Esophagus (tissue), 2 donors: ENCODE measurements around the gene VSIR. TPM values are rescaled to one million over a fixed set of nuclear protein-coding genes. Genes with fewer than 3 reads are reported as not detected.

Experiments
- H3K27ac ChIP-seq, 2 donors: one replicate each; pipeline ENCODE4 v1.5.1; 2013; ENCODE audit warnings: low read depth in 2 of 2, mild to moderate bottlenecking in 2 of 2, inconsistent platforms in 1 of 2, low read length in 1 of 2, moderate library complexity in 1 of 2
- H3K27me3 ChIP-seq, 2 donors: one replicate each; pipeline ENCODE4 v1.6.1; 2013; ENCODE audit warnings: low read length in 2 of 2, control low read depth in 1 of 2, mild to moderate bottlenecking in 1 of 2; ENCODE audit not compliant: insufficient read depth in 2 of 2, control insufficient read depth in 1 of 2
- H3K36me3 ChIP-seq, 2 donors: one replicate each; pipeline ENCODE4 v1.6.1; 2013; ENCODE audit warnings: low read length in 1 of 2; ENCODE audit not compliant: control insufficient read depth in 2 of 2, insufficient read depth in 2 of 2
- H3K4me1 ChIP-seq, 2 donors: one replicate each; pipeline ENCODE4 v1.6.1; 2013; ENCODE audit warnings: low read length in 1 of 2; ENCODE audit not compliant: control insufficient read depth in 2 of 2, insufficient read depth in 2 of 2
- H3K4me3 ChIP-seq, 2 donors: one replicate each; pipeline ENCODE4 v1.5.1; 2013; ENCODE audit warnings: low read length in 2 of 2, mild to moderate bottlenecking in 2 of 2, low read depth in 1 of 2, moderate library complexity in 1 of 2
- H3K9me3 ChIP-seq, 2 donors: one replicate each; pipeline ENCODE4 v1.6.1; 2013; ENCODE audit warnings: mild to moderate bottlenecking in 2 of 2, low read depth in 1 of 2, low read length in 1 of 2, moderate library complexity in 1 of 2; ENCODE audit not compliant: control insufficient read depth in 2 of 2, insufficient read depth in 1 of 2
- WGBS, 2 donors: extraction: QIAGEN DNeasy Blood & Tissue Kit; methylation state at CpG; one replicate each; pipeline ENCODE4 v1.1.7; 2013; 5-methylcytosine and 5-hydroxymethylcytosine counted together
- polyA plus RNA-seq, 2 donors: library from polyadenylated mRNA; stranded (reverse); fragments of 200-250 nt; gene quantifications; one replicate each; pipeline ENCODE4 v1.2.3, GENCODE V29; 2013
- donor health status: healthy with polysubstance abuse.
- donor health status: Bipolar disorder and iron deficiency.

The VSIR gene
- polyA plus RNA-seq, 2 donors = 26.6 to 41.9 TPM

GRCh38 chr10:71736570-71736952 lies 36.8 kb downstream of the VSIR start:
- Histone ChIP-seq H3K9me3 (no peaks in the 10 kb centered on the region), H3K4me1 (peaks cover 11 to 57% of the 10 kb centered on the region in 2 donors), H3K27ac (peak overlapping the region; percentile 85 to 86), H3K27me3 (no peaks in the 10 kb centered on the region), H3K36me3 (no peaks in the 10 kb centered on the region), H3K4me3 (no peak overlapping the region)
- WGBS, 2 donors = 75 to 77% methylated on average over 2 of the region's 2 CpGs

GRCh38 chr10:71735709-71736569 lies 37.4 kb downstream of the VSIR start:
- H3K4me3 ChIP-seq = no peak overlapping the region
- 80 to 87% methylated on average over 16 of the region's 16 CpGs for WGBS, 2 donors
- H3K4me1 ChIP-seq = peaks cover 11 to 55% of the 10 kb centered on the region in 2 donors
- no peaks in the 10 kb centered on the region for H3K36me3 ChIP-seq
- H3K27ac ChIP-seq = peak overlapping the region; percentile 85 to 86
- no peaks in the 10 kb centered on the region for H3K9me3 ChIP-seq
- H3K27me3 ChIP-seq = no peaks in the 10 kb centered on the region

- H3K27me3 ChIP-seq = no peaks in the 10 kb centered on the region
- peaks cover 6 to 50% of the 10 kb centered on the region in 2 donors for H3K4me1 ChIP-seq
- H3K4me3 ChIP-seq = no peak overlapping the region
- H3K36me3 ChIP-seq = no peaks in the 10 kb centered on the region
- H3K9me3 ChIP-seq = no peaks in the 10 kb centered on the region
- 85 to 86% methylated on average over 5 of the region's 5 CpGs for WGBS, 2 donors
- no peak overlapping the region for H3K27ac ChIP-seq
Measured at GRCh38 chr10:71734797-71735196, 38.5 kb downstream of the VSIR start.

- 87 to 94% methylated on average over 12 of the region's 12 CpGs for WGBS, 2 donors
Measured at GRCh38 chr10:71731791-71732190, 41.5 kb downstream of the VSIR start.

GRCh38 chr10:71729161-71729636 lies 44.1 kb downstream of the VSIR start:
- peak overlapping the region; percentile 90 to 94 for H3K27ac ChIP-seq
- H3K4me3 ChIP-seq = no peak overlapping the region
- 33 to 42% methylated on average over 10 of the region's 10 CpGs for WGBS, 2 donors
- H3K27me3 ChIP-seq = no peaks in the 10 kb centered on the region
- no peaks in the 10 kb centered on the region for H3K9me3 ChIP-seq
- H3K36me3 ChIP-seq = no peaks in the 10 kb centered on the region
- H3K4me1 ChIP-seq = peaks cover 5 to 24% of the 10 kb centered on the region in 2 donors

More at GRCh38 chr10:71731791-71732190, 41.5 kb downstream of the VSIR start:
- H3K9me3 ChIP-seq = no peaks in the 10 kb centered on the region
- no peaks in the 10 kb centered on the region for H3K36me3 ChIP-seq
- H3K4me1 ChIP-seq = peaks cover 5 to 45% of the 10 kb centered on the region in 2 donors
- H3K27ac ChIP-seq = no peak overlapping the region
- H3K4me3 ChIP-seq = no peak overlapping the region
- no peaks in the 10 kb centered on the region for H3K27me3 ChIP-seq

GRCh38 chr10:71727738-71728737 lies 45.3 kb downstream of the VSIR start:
- Histone ChIP-seq H3K4me1 (peaks cover 5 to 26% of the 10 kb centered on the region in 2 donors), H3K27me3 (no peaks in the 10 kb centered on the region), H3K9me3 (no peaks in the 10 kb centered on the region), H3K36me3 (no peaks in the 10 kb centered on the region), H3K27ac (peak overlapping the region; percentile 90 to 94), H3K4me3 (no peak overlapping the region)
- 11 to 21% methylated on average over 8 of the region's 8 CpGs for WGBS, 2 donors

DNA sequence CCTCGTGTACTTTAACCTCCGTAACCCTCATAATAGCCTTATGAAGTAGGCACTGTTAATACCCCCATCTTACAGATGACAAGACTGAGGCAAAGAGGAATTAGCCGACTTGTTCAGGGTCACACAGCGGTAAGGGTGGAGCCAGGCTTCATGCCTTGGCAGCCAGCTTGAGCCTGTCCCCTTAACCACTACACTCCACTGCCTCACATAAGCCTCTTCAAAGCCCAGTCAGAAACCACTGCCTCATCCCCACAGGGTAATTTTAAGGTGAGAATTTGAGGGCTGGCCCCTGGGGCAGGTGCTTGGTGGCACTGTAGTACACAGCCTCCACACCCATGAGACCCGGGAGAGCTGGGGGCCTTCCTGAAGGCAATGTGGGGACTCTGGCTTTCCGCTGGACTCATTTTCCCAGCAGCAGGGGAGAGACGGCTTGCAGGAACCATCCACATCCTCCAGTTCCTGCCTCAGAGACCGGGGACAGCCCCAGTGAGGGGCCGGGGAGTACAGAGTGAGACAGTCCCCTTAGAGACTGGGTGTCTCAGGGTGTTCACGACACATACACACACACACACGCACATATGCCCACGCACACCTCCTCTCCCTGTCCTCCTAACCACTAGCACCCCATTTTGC lies 46.1 kb downstream of the VSIR start:
- Histone ChIP-seq H3K27ac (peak overlapping the region; percentile 90 to 94), H3K4me1 (peaks cover 5 to 26% of the 10 kb centered on the region in 2 donors), H3K4me3 (no peak overlapping the region), H3K27me3 (no peaks in the 10 kb centered on the region), H3K36me3 (no peaks in the 10 kb centered on the region), H3K9me3 (no peaks in the 10 kb centered on the region)
- 48 to 58% methylated on average over 11 to 12 of the region's 12 CpGs for WGBS, 2 donors

DNA sequence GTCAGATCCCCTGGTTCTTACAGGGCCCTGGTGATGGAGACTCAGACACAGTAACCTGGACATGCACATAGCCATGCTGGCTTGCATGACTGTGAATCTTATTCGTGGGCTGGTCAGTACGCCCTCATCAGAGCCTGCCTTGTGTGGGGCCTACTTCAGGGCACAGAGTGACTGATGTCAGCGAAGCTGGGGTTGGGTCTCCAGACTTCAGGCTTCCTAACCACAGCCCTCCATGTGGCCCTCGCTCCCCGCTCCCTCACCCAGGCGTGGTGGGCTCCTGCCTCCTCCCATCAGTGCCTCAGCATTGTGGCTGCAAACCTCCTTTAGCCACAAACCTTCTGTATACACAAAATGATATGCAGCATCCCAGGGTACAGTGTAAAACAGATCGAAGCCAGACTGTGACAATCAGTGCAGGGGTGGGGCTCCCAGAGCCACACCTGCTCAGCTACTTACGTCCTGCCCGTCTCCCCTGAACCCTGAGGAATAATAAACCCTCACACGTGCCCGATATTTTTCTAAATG lies 46.7 kb downstream of the VSIR start:
- Histone ChIP-seq H3K4me1 (peaks cover 5 to 25% of the 10 kb centered on the region in 2 donors), H3K4me3 (no peak overlapping the region), H3K27ac (peak overlapping the region; percentile 90 to 94), H3K27me3 (no peaks in the 10 kb centered on the region), H3K36me3 (no peaks in the 10 kb centered on the region), H3K9me3 (no peaks in the 10 kb centered on the region)
- 66 to 82% methylated on average over 11 of the region's 11 CpGs for WGBS, 2 donors
